ENCODE data around the gene SPAG8.

SPAG8 gene, protein sequence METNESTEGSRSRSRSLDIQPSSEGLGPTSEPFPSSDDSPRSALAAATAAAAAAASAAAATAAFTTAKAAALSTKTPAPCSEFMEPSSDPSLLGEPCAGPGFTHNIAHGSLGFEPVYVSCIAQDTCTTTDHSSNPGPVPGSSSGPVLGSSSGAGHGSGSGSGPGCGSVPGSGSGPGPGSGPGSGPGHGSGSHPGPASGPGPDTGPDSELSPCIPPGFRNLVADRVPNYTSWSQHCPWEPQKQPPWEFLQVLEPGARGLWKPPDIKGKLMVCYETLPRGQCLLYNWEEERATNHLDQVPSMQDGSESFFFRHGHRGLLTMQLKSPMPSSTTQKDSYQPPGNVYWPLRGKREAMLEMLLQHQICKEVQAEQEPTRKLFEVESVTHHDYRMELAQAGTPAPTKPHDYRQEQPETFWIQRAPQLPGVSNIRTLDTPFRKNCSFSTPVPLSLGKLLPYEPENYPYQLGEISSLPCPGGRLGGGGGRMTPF

DNA sequence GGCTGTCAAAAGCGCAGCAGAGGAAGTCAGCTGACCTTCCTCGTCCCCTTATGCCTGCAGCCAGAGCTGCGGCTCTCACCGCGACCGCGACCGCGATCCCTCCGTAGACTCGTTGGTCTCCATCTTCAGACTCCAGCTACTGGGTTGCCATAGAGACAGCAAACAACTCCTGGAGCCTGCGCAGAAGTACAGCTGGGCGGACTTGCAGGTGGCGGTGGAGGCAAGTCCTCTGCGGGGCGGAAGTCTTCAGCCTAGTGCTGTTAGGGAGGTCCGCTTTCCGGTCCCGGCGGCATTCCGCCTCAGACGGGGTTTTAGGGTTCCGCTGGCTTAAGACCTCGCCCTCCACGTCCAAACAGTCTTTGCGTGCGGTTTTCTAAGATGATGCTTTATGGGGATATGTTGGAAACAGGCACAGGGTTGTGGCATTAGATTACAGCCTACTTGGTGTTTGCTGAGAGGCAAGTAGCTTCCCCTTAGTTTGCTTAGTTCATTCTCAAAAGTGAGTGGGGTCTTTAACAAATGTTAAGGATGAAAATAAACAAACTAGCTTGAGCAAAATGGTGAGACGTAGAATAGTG is at the start of gene SPAG8:
Gene SPAG8 (minus strand): TSS at position 238 of the 578 bp plus-strand sequence. CDS start 115 bp downstream, at position 123.
- DNase-seq (ENCODE audit: low spot score), result peak; percentile 93

DNA sequence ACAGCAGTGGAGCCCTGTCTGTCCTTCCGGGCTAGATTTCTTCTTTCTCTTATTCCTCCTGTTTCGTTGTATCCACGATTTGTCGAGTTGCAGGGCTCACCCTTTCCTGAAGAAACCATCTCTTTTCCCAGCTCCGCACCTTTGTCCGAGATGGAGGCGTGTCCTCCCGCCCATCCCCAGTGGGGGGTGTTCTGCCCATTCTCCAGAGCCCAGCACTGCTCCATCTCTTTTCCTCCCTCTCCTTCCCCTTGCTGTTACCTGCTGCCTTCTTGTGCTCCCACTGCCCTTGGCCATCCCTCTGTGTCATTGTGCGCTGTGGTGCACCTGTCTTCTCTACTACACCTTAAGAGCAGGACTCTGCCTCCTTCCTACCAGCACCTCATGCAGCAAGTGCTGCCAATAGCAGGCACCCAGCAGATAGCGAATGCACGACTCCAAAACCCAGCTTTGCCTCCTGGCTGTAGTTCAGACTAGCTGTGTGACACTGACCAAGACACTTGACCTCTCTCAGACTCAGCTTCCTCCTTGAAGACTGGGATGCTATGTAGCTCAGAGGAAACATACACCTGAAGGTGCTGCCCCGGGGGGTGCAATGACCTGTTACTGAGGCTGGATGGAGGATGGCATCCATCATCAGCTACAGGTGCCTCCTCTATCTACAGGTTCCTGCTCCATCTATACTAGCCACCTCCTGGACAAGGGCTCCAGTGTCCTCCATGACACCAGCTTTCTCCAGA is 49.3 kb upstream of the SPAG8 start:
- peak; percentile 37 for DNase-seq (ENCODE audit: low spot score)

DNA sequence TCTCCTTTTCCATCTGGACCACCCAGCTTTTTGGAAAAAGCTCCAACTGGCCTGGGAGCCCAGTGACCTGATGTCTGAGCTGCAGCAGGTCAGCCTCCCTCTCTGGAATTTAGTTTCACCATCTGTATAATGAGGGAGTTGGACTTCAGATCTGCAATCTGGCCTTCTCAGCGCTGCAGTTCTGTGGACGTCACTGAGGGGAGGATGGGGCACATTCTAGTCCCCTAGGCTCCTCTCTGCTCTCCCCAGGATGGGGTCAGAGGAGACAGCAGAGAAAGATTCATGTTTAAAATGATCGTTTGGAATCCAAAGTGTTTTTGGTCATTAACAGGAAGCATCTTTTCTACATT is 47.9 kb upstream of the SPAG8 start:
- DNase-seq (ENCODE audit: low spot score), result no peak

DNA sequence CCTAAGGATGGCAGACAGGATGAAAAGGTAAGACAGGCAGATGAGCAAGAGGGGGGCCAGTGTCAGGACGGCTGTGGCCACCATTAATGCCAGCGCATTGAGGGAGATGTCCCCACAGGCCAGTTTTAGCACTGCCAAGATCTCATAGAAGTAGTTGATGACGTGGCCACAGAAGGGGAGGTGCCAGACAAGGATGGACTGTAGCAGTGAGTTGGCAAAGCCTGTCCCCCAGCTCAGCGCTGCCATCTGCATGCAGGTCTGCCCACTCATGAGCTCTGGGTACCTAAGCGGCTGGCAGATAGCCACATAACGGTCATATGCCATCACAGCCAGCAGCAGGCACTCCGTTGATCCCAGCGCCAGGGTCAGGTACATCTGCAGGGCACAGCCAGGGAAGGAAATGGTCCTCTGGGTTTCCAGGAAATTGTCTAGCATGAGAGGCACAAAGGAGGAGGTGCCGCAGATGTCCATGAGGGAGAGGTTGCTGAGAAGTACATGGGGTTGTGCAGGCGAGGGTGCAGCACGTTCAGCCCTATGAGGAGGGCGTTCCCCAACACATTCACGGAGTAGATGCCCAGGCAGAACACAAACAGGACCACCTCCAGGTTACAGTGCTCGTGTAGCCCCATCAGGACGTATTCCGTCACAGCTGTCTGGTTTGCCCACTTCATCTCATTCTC is 47.4 kb upstream of the SPAG8 start:
- DNase-seq (ENCODE audit: low spot score), result peak; percentile 34

DNA sequence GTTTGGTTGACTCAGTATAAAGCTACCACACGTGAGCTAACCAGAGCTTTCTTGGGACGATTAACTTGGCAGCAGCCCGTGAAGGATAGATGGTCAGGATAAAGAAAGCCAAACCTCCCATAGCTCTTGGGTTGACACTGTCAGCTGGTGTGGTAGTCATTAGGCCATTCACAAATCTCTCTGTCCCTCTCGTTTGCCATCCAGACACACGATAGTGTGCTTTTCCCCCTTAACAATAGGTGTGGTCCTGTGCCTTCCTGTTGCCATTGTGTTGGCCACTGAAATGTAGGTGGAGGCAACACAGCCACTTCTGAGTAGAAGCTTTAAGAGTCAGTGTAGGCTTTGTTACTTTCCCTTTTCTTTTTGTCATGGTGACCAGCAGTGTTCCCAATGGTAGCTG is 46.4 kb upstream of the SPAG8 start:
- DNase-seq (ENCODE audit: low spot score), result no peak

DNA sequence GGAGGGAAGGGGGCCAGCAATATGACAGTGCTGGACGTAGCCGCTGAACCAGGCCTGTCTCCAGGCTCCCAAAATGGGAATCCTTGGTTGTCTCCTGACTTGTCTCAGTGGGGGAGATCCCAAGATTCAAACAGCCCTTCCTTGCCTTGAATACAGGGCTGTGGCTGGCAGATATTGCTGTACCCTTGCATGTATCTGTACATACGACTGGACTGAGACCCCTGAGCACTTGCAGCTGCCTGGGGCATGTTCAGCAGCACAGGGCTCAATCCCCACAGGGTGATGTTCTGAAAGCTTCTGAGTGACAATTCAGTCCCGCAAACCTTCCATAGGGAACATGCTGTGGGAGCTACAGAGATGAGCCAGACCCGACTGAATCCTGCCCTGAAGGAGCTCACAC is 44.8 kb upstream of the SPAG8 start:
- no peak for DNase-seq (ENCODE audit: low spot score)

DNA sequence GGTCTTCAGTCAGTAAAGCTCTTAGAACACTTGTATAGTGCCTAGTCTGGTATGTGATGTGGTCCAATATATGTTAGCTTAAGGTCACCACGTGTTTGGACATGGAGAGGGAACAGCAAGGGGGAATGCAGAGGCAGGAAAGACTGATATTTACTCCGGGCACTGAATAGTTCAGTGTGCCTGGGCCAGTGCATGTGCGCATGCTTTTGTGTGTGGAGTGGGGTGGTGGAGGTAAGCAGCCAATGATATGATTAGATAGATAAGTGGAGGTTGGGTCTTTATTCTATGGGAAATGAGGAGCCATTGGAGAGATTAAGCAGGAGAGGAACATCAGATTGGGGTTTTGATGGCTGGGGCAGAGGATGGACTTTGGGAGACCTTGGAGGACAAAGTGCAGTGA is 44.1 kb upstream of the SPAG8 start:
- no peak for DNase-seq (ENCODE audit: low spot score)

DNA sequence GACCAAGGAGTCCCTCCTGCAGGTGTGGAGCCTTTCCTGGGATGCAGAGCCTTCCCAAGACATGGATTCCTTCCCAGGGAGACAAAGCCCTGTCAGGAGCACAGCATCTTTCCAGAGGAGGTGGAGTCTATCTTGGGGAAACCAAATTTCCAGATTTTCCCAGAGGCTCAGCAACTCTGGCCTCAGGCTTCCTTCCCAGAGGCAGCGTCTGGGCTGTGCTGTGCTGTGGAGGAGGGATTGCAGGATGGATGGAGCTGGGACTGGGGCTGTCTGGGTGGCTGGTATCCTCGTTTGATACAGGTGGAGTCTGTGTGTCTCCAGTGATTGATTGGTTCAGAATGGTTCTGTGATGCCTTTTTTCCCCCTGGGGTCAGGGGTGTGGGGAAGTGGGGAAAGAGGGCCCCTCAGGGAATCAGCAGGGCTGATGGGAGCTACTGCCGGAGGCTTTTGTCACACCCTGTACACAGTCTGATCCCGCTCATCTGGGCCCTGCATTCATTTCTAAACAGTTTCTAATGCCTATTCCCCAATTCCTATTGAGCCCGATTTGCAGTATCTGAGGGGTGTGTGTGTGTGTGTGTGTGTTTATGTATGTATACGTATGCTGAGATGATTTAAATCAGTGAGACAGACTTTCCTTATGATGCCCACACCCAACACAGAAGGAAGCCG is 42.2 kb upstream of the SPAG8 start:
- DNase-seq (ENCODE audit: low spot score), result peak; percentile 38

DNA sequence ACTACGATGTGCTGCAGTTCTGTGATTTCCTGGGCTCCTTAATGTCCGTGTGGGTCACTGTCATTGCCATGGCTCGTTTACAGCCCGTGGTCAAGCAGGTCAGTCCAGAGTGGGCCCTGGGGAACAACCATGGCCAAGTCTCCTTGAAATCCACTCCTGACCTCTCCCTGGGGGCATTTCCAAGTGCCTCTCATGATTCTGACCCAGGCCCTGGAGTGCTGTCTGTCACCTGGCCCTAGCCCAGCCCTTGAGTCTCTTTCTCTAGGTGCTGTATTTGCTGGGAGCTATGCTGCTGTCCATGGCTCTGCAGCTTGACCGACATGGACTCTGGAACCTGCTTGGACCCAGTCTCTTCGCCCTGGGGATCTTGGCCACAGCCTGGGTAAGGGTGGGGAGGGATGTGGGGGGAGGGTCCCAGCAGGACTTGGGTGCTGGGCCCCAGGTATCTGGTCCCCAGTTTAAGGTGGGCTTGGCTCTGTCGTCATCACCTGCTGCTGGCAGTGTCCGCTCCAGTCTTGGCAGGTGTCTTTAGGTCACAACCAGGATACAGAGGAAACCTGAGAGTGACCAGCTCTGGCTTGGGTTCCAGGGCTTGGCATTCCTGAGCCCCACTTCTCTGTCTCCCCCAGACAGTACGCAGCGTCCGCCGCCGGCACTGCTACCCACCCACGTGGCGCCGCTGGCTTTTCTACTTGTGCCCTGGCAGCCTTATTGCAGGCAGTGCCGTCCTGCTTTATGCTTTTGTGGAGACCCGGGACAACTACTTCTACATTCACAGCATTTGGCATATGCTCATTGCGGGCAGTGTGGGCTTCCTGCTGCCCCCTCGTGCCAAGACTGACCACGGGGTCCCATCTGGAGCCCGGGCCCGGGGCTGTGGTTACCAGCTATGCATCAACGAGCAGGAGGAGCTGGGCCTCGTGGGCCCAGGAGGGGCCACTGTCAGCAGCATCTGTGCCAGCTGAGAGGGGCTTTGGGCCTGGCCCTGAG is 41.1 kb upstream of the SPAG8 start:
- peak; percentile 37 for DNase-seq (ENCODE audit: low spot score)

DNA sequence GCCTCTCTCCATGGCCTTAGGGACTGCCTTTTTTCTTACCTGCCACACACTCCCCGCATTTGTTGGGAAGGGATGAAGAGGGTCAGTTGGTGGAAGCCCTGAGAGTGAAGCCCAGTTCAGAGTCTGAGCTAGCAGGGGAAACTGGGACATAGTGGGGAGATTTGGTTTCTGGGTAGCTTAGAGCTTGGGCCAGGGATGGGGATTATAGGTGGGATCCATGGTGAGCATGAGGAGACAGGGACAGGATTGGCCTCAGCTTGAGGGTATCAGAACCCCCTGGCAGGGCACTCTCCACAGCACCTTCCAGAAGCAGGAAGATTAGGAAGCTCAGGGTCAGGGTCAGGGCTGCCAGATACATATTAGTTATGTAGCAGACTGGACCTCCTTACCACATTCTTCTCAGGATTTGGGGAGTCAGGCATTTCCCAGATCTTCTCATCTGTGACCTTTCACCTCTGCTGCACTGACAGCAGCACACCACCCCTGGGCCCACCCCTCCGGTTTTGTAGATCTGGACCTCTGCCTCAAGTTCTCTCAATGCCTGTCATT is 40.3 kb upstream of the SPAG8 start:
- DNase-seq (ENCODE audit: low spot score), result peak; percentile 13

DNA sequence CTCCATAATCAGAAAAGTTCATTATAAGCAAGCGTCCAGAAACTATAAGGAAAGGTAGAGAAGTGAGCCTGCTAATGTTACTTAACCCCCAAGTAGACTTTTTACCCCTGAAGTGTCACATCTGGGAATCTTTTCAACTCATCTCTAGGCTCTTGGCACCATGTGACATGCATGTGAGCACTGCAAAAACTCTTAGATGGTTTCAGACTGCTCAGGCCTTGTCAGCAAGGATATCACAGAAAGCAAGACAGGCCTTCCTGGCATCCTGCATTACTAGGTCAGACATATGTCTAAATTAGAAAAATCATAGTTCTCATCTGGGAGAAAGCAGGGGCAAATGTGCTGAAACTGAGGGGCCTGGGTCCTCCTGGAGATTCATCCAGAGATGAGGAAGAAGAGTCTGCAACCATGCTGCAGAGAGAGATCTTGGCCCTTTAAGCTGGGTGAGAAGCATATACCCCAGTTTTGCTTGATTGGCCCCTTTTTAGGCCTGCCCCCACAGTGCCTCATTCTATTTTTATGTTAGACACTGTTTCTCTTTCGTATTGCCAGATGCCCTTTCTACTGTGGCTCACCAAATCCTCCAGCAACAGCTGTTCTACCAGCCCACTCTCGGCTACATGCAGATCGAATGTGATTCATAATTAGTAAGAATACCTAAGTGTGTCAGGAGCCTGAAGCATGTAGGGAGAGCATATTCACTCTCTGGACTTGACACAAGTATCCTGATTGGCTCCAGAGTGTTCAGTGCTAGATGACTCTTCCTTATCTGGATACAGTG is 35.9 kb upstream of the SPAG8 start:
- no peak for DNase-seq (ENCODE audit: low spot score)

DNA sequence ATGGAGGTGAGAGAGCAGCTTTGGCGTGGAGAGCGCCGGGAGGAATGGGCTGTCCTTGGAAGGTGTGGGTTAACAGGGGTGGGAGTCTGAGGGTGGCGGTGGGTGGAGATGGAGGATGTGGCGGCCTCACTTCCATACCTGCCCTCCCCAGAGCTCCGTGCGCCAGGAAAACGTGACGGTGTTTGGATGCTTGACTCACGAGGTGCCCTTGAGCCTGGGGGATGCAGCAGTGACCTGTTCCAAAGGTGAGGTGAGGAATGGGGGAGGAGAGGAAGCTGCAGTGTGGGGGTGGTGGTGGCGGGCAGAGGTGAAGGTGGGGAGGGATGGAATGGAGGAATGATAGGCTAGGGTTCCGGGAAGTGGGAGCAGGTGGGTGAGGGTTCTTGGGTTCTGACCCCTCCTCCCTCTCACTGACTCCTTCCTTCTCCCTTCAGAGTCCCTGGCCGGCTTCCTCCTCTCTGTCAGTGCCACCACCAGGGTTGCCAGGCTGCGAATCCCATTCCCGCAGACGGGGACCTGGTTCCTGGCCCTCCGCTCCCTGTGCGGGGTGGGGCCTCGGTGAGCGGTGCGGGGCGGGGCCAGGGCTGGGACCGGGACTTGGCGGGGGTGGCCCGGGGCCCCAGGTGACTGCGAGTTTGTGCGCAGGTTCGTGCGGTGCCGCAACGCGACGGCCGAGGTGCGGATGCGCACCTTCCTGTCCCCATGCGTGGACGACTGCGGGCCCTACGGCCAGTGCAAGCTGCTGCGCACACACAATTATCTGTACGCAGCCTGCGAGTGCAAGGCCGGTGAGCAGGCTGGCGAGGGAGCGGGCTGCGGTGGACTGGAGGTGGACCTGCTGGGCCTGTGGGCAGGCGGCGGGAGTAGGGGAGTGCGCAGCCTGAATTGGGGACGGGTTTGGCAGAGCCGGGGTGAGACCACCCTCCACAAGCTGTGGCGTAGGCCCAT is 34.0 kb upstream of the SPAG8 start:
- DNase-seq (ENCODE audit: low spot score), result peak; percentile 55

DNA sequence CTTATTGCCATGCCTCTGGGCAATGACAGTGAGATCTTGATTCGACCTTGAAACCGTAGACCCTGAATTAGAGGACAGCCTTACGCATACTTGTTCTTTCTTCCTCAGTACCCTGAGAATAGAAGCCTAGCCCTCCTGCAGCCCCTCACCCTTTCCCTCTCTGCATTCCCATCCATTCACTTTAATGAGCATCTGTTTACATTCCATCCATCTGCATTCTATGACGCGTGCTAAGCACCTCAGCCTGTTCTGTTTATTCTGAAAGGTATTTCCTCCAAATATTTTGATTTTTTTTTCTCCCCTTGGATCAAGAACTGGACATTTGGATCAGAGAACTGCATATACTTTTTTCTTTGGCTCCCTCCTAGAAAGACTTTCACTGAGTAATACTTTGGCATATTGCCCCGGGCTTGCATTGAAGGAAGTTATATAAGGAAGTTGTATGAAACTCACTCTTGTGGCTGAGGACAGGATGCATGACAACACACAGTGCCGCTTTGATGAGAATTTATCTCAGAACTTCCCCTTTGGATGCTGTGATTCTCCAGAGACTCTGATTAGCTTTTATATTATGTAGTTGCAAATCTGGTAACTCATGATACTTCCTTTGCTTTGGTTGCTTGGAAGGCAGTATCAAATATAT is 32.7 kb upstream of the SPAG8 start:
- DNase-seq (ENCODE audit: low spot score), result no peak

DNA sequence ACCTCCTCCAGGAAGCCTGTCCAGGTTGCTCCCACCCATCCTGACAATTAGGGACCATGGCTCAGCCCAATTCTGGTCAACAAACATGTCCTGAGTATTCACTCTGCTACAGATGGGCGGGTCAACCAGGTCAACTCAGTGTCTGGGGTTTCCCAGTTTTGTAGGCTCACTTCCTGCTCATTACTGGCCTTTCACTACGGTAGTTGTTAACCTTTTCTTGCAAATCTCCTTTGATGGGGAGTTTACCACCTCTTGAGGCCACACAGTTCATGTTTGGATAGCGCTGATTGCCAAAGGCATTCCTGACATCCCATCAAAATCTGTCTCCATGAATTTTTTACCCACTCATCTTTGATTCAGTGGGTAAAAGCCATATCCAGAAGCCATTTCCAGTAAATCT is 30.7 kb upstream of the SPAG8 start:
- no peak for DNase-seq (ENCODE audit: low spot score)

DNA sequence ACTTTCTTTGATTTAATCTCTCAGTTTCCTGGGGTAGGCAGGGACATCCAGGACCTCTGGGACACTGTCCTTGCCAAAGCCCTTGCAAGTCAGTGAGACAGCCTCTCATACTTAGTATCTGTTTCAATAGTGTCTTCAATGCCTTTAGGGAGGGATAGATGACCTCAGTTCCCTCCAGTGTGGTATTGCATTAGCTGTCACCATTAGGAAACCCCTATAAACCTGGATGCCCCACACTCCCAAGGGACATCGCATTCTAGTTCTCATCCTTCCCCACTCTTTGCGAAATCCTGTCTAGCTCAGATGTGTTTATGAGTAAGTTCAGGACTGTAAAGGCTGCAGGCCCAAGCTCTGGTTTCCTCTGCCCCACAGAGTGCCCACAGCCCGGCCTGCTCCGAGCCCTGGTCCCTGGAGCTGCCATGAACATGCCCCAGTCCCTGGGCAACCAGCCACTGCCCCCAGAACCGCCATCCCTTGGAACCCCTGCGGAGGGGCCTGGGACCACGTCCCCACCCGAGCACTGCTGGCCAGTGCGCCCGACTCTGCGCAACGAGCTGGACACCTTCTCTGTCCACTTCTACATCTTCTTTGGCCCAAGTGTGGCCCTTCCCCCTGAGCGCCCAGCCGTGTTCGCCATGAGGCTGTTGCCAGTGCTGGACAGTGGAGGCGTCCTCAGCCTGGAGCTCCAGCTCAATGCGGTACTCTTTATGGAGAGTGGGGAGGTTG is 30.1 kb upstream of the SPAG8 start:
- DNase-seq (ENCODE audit: low spot score), result no peak

DNA sequence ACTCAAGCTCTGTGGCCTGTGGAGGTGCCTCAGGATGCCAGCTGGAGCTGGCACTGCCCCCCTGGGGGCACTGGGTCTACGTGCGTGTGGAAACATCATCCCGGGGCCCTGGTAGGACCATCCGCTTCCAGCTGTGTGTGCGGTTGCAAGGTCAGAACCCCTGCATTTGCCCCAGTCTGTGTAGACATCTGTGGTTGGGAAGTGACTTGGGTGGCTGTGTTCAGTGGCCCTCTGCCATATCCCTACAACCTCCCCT is 29.5 kb upstream of the SPAG8 start:
- DNase-seq (ENCODE audit: low spot score), result no peak

DNA sequence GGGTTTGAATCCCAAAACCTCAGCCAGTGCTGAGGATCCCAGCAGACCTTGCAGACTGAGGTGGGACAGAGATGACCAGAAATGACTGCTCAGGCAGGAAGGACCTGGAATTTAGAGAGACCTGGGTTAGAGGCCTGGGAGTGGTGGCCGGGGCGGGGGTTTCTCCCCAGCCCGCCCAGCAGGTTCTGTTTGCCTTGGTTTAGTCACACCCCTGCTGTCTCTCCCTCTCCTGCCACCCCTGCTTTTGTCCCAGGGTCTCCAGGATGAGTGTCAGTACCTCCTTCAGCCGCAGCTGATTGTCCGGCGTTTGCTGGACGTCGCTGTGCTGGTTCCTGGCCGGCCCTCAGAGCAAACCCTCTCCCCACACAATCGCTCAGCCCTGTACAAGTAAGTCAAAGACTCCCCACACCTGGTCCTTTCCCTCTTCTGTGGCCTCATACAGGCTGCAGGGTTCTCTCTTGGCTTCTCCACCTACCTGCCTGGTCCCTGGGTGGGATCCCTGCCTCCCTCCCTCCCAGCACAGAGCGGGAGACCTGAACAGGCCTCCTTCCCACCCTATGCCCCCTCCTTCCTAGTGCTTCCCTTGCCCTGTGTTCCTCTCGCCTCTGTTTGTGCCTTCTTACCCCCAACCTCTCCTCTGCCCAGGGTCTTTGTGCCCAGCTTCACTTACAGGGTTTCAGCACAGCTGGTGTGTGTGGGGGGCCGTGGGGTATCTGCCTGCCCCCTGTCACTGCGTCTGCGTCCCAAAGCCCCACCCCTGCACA is 29.0 kb upstream of the SPAG8 start:
- DNase-seq (ENCODE audit: low spot score), result no peak

Measured in ecto neural progenitor cell (in vitro differentiated cells).